Osteoblast (primary cell): ENCODE data around the gene BYSL. TPM values are rescaled to one million over a fixed set of nuclear protein-coding genes. Genes with fewer than 3 reads are reported as not detected.

Experiments
- DNase-seq: peaks from one replicate; pipeline ENCODE4 v3.0.0; 2011; ENCODE audit warnings: low spot score, mixed read lengths; ENCODE audit not compliant: insufficient read length; ENCODE audit errors: missing footprints
- H2AFZ ChIP-seq: 2 replicates; pipeline ENCODE4 v1.6.0; 2011; ENCODE audit warnings: mild to moderate bottlenecking, low read length
- H3K27ac ChIP-seq: 2 replicates; pipeline ENCODE4 v1.5.1; 2011; ENCODE audit warnings: mild to moderate bottlenecking, low read depth, low read length, moderate library complexity
- H3K27me3 ChIP-seq: 2 replicates; pipeline ENCODE4 v1.6.0; 2012; ENCODE audit warnings: mild to moderate bottlenecking, control low read depth, inconsistent platforms, low read length, moderate library complexity; ENCODE audit not compliant: insufficient read depth
- H3K36me3 ChIP-seq: 2 replicates; pipeline ENCODE4 v1.5.1; 2011; ENCODE audit warnings: mild to moderate bottlenecking, low read length, control low read depth, moderate library complexity; ENCODE audit not compliant: insufficient read depth
- H3K4me1 ChIP-seq: 2 replicates; pipeline ENCODE4 v1.5.1; 2011; ENCODE audit warnings: mild to moderate bottlenecking, low read length, control low read depth, moderate library complexity; ENCODE audit not compliant: insufficient read depth
- H3K4me2 ChIP-seq: 2 replicates; pipeline ENCODE4 v1.6.0; 2011; ENCODE audit warnings: mild to moderate bottlenecking, low read length; ENCODE audit not compliant: insufficient read depth
- H3K4me3 ChIP-seq: fragments of 200-600 bp; sonication (generic); 3 replicates; pipeline ENCODE4 v1.5.1; 2012; ENCODE audit warnings: mild to moderate bottlenecking, low read length, inconsistent platforms; ENCODE audit not compliant: insufficient read depth
- H3K79me2 ChIP-seq: 2 replicates; pipeline ENCODE4 v1.6.0; 2012; ENCODE audit warnings: mild to moderate bottlenecking, low read length, control low read depth, inconsistent platforms; ENCODE audit not compliant: insufficient read depth
- H3K9me3 ChIP-seq: 2 replicates; pipeline ENCODE4 v1.5.1; 2011; ENCODE audit warnings: low read depth, low read length, control low read depth
- H4K20me1 ChIP-seq: 2 replicates; pipeline ENCODE4 v1.6.0; 2012; ENCODE audit warnings: mild to moderate bottlenecking, low read length, control low read depth; ENCODE audit not compliant: insufficient read depth
- total RNA-seq: library from RNA; depleted of rRNA; stranded (reverse); fragments of >200 nt; gene quantifications from 2 replicates; pipeline ENCODE4 v1.2.3, GENCODE V29; 2012
- TF ChIP-seq, protein P1 (sequence below): IDR thresholded peaks from 2 replicates; pipeline ENCODE4 v1.5.1; 2011; ENCODE audit warnings: mild to moderate bottlenecking, low read depth, low read length, moderate library complexity; ENCODE audit errors: extremely low read depth

Gene BYSL
- total RNA-seq, 1 donor = 11.6 TPM

DNA sequence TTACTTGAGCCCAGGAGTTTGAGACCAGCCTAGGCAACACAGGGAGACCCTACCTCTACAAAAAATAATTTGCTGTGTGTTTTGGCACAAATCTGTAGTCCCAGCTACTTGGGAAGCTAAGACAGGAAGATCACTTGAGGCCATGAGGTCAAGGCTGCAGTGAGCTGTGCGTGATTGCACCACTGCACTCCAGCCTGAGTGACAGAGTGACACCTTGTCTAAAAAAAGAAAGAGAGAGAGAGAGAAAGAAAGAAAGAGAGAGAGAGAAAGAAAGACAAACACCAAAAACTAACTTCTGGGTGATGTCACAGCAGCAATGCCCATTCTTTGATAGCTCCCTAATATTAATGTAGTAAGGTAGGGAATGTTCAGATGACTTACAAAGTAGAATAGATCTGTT lies 46.6 kb upstream of the BYSL start:
- no peaks in the 10 kb centered on the region for H3K9me3 ChIP-seq
- no peak overlapping the region for H3K4me3 ChIP-seq
- H3K4me1 ChIP-seq = peaks cover 13% of the 10 kb centered on the region
- no peak overlapping the region for H3K27ac ChIP-seq
- DNase-seq = no peak
- H3K27me3 ChIP-seq = no peaks in the 10 kb centered on the region
- H4K20me1 ChIP-seq = no peaks in the 10 kb centered on the region
- no peak overlapping the region for H2AFZ ChIP-seq
- H3K4me2 ChIP-seq = no peak overlapping the region
- TF ChIP-seq, protein P1, sequence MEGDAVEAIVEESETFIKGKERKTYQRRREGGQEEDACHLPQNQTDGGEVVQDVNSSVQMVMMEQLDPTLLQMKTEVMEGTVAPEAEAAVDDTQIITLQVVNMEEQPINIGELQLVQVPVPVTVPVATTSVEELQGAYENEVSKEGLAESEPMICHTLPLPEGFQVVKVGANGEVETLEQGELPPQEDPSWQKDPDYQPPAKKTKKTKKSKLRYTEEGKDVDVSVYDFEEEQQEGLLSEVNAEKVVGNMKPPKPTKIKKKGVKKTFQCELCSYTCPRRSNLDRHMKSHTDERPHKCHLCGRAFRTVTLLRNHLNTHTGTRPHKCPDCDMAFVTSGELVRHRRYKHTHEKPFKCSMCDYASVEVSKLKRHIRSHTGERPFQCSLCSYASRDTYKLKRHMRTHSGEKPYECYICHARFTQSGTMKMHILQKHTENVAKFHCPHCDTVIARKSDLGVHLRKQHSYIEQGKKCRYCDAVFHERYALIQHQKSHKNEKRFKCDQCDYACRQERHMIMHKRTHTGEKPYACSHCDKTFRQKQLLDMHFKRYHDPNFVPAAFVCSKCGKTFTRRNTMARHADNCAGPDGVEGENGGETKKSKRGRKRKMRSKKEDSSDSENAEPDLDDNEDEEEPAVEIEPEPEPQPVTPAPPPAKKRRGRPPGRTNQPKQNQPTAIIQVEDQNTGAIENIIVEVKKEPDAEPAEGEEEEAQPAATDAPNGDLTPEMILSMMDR = no peak
- H3K36me3 ChIP-seq = no peaks in the 10 kb centered on the region
- no peaks in the 10 kb centered on the region for H3K79me2 ChIP-seq

DNA sequence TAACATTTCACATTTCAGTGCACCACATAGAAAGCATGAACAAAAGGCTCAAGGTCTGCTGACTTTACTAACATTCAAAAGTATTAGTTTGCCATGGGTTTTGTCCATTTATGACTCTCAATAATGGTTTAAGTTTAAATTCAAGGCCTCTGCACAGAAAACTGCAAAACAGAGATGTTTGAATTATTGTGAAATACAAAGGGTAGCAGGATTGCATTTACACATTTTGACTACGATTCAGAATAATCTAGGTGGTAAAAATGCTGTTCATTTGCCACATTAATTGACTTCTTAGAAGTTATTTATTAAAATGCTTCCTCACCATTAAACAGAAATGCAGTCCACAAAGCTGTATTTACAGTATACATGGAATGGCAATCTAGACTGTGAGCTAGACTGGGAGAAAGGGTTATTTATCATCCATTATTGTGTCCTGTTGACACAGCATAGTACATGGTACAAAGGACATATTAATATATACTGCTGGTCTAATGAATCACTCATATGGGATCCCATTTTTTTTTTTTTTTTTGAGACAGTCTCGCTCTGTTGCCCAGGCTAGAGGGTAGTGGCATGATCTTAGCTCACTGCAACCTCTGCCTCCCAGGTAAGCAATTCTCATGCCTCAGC lies 44.1 kb upstream of the BYSL start:
- TF ChIP-seq, protein P1 = no peak
- Histone ChIP-seq H2AFZ (no peak overlapping the region), H3K36me3 (no peaks in the 10 kb centered on the region), H4K20me1 (no peaks in the 10 kb centered on the region), H3K27ac (no peak overlapping the region), H3K9me3 (no peaks in the 10 kb centered on the region), H3K4me3 (no peak overlapping the region), H3K4me2 (no peak overlapping the region), H3K79me2 (no peaks in the 10 kb centered on the region), H3K4me1 (peaks cover 13% of the 10 kb centered on the region), H3K27me3 (no peaks in the 10 kb centered on the region)
- DNase-seq = no peak

DNA sequence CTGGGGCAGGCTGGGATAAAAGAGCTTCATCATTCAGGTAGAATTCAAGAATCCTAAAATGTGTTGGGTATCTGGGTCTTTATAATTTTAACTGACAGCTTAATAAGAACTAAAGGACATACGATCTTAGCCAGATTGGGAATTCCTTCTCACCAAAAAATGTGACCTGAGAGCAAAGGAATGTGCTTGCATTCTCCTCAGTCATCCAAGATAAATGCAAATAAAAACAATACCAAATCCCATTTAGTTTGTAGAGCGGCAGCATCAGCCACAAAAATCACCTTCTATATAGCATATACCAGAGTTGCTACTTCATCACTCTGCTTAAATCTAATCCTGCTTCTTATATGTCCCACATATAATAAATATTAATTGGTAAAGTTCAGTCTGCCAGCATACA lies 43.1 kb upstream of the BYSL start:
- no peak overlapping the region for H3K4me3 ChIP-seq
- no peak for DNase-seq
- no peak overlapping the region for H2AFZ ChIP-seq
- peak overlapping the region; percentile 52 for H3K27ac ChIP-seq
- no peaks in the 10 kb centered on the region for H3K36me3 ChIP-seq
- H3K9me3 ChIP-seq = no peaks in the 10 kb centered on the region
- TF ChIP-seq, protein P1 = no peak
- H3K27me3 ChIP-seq = no peaks in the 10 kb centered on the region
- H4K20me1 ChIP-seq = no peaks in the 10 kb centered on the region
- no peaks in the 10 kb centered on the region for H3K79me2 ChIP-seq
- H3K4me2 ChIP-seq = peak overlapping the region; percentile 49
- H3K4me1 ChIP-seq = peaks cover 13% of the 10 kb centered on the region

DNA sequence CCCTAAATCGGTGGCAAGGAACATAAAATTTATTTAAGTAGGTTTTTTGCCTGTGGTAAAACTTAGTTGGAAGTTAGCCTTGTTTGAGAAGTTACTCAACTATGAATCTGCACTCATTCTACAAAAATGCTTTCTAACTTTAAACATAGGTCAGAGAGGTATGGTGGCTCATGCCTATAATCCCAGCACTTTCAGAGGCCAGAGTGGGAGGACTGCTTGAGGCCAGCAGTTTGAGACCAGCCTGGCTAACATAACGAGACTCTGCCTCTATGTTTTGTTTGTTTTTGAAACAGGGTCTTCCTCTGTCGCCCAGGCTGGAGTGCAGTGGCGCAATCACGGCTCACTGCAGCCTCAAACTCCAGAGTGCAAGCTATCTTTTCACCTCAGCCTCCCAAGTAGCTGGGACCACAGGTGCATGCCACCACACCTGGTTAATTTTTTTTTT lies 42.3 kb upstream of the BYSL start:
- H3K4me3 ChIP-seq = no peak overlapping the region
- H3K9me3 ChIP-seq = no peaks in the 10 kb centered on the region
- no peaks in the 10 kb centered on the region for H3K36me3 ChIP-seq
- H3K4me2 ChIP-seq = peak overlapping the region; percentile 49
- no peak for DNase-seq
- no peak overlapping the region for H2AFZ ChIP-seq
- no peaks in the 10 kb centered on the region for H3K27me3 ChIP-seq
- TF ChIP-seq, protein P1 = no peak
- H3K79me2 ChIP-seq = no peaks in the 10 kb centered on the region
- H3K27ac ChIP-seq = peak overlapping the region; percentile 52
- no peaks in the 10 kb centered on the region for H4K20me1 ChIP-seq
- H3K4me1 ChIP-seq = peaks cover 13% of the 10 kb centered on the region
